ENCODE data around the gene BIRC2. TPM values are rescaled to one million over a fixed set of nuclear protein-coding genes. Genes with fewer than 3 reads are reported as not detected.

Gene BIRC2
- total and polyA plus RNA-seq, 2 donors: 20.9 to 104 TPM

DNA sequence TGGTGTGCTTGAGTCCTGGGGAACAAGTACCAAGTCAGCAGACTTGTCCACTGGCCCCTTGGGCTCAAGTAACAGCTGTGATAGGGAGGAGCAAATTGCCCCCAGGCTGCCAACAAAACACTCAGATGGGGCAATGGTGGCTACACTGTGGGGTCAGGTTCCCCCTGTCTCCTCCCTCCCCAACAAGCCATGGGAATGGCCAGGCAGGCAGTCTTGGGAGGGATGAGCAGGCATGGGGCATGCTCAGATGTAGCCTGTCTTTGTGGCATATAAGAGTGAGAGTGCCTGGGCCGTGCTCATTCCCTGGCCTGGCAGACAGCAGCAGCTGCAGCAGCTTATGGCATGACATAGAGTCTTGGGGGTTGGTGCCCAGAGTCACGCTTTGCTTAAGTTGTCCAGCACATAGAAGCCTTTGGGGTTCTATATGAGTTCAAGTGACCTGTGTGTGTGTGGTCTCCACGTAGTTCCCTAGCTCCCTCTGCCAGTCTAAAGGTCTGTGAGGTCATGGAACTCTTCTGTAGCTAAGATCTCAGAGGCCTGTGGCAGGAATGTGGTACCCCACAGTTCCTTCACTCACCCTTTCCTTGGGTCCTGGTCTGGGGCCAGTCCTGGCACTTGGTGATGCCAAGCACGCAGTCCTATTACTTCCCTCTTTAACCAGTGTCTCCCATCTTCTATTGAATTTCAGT lies 44.7 kb downstream of the BIRC2 start:
- no peak overlapping the region for H3K27ac ChIP-seq (ENCODE audit: low read depth)
- H3K4me3 ChIP-seq (ENCODE audit: low read depth, low read length): no peak overlapping the region
- WGBS: 94% methylated on average over 4 of the region's 4 CpGs
- no peaks in the 10 kb centered on the region for H3K4me1 ChIP-seq (ENCODE audit: insufficient read depth)
- peaks cover 6% of the 10 kb centered on the region for H3K36me3 ChIP-seq (ENCODE audit: insufficient read depth)
- no peak for DNase-seq (ENCODE audit: extremely low spot score)

DNA sequence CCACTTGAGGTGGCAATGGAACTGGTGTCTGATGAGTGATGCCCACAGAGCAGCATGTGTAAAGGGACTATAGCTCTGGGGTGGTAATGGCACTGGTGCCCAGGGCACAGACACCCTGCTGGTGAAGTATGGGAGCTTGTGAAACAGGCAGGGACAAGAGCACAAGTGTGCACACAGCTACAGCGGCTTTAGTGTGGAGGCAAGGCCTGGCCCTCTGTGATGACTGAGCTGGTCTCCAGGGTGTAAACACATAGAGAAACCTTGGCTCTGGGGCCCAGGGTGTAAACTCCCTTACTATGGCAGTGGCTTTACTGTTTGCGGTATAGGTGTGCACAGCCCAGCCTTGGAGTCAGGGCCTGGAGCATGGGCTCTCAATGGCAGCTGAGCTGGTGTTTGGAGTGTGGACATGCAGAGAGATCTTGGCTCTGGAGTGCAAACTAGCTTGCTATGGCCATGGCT lies 46.3 kb downstream of the BIRC2 start:
- no peak for DNase-seq (ENCODE audit: extremely low spot score)
- Histone ChIP-seq H3K4me3 (ENCODE audit: low read depth, low read length) (no peak overlapping the region), H3K4me1 (ENCODE audit: insufficient read depth) (no peaks in the 10 kb centered on the region), H3K36me3 (ENCODE audit: insufficient read depth) (peaks cover 6% of the 10 kb centered on the region), H3K27ac (ENCODE audit: low read depth) (no peak overlapping the region)
- WGBS: 95% methylated on average over 2 of the region's 2 CpGs

DNA sequence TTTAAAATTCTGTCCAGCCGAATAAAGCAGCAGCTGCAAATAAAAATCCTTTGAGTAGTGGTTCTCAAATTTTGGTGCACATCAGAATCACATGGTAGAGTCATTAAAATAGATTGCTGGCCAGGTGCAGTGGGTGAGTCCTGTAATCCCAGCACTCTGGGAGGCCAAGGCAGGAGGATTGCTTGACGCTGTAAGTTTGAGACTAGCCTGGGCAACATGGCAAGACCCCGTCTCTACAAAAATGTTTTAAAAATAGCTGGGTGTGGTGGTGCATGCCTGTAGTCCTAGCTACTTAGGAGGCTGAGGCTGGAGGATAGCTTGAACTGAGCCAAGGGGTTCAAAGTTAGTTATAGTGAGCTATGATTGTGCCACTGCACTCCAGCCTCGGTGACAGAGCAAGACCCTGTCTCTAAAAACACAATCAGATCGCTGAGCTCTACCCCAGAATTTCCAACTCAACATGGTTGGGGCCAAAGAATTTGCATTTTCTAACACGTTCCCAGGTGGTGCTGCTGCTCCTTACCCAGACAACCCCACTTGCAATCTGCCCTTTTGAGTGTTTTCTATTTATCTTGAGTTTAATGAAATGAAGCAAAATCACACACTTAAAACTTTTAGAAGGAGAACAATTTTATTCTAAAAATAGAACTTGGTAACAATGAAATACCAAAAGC lies 48.8 kb downstream of the BIRC2 start:
- H3K4me3 ChIP-seq (ENCODE audit: low read depth, low read length): no peak overlapping the region
- peaks cover 9% of the 10 kb centered on the region for H3K36me3 ChIP-seq (ENCODE audit: insufficient read depth)
- WGBS: 90% methylated on average over 6 of the region's 6 CpGs
- H3K4me1 ChIP-seq (ENCODE audit: insufficient read depth): no peaks in the 10 kb centered on the region
- no peak overlapping the region for H3K27ac ChIP-seq (ENCODE audit: low read depth)
- DNase-seq (ENCODE audit: extremely low spot score): no peak

DNA sequence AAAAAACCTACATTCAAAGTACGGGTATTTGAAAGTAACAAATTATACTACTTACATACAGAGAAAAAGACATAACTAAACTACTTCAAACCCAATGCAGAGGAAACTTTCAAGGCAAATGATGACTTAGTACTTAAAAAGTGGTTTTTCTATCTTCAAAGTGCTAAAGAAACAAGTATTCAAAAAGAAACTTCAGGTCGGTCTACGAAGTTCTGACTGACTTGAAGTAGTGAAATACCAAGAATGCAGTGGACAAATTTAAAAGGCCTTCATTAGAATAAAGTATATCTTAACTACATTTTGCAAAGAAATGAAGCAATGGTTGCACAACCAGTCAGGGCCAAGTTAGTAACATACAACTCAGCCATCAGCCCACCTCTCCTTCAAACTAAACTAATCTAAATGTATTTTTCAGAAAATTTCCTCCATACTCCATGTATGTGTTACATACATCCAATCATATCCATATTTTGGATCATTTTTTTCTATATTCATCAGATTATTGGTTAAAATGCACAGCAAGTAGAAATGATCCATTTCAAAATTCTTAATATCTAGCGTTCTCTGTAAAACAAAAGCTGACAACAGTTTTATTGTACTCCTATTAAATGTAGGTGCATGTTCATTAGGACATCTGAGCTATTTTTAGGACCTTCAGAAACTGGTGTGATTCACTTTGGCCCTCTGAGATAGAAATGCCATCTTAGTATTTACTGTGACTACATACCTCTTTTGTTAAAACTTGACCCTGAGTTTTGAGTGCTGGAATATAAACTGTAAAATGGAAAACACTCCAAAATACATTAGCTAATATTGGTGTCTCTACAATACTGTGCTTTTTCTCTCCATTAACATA lies 49.9 kb downstream of the BIRC2 start:
- H3K36me3 ChIP-seq (ENCODE audit: insufficient read depth): peaks cover 11% of the 10 kb centered on the region
- 89% methylated on average over 4 of the region's 4 CpGs for WGBS

DNA sequence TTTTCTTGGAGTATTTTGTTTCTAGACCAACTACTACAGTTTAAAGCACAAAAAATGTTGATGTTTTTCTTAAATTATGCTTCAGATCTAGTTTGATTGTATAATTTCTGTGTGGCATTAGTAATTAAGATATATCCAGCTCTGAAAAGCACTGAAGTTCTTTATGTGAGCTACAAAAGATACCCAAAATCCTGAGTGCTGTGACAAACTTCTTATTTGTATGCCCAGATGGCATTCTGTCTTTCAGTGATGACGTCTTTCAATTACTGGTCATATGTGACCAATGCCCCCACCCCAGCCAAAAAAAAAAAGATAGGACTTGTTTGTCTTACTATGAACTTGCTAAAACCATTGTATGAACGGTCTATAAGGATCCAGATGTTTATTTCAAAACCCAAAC lies 51.3 kb downstream of the BIRC2 start:
- no peak for DNase-seq (ENCODE audit: extremely low spot score)
- Histone ChIP-seq H3K4me3 (ENCODE audit: low read depth, low read length) (no peak overlapping the region), H3K36me3 (ENCODE audit: insufficient read depth) (peaks cover 9% of the 10 kb centered on the region), H3K27ac (ENCODE audit: low read depth) (no peak overlapping the region), H3K4me1 (ENCODE audit: insufficient read depth) (no peaks in the 10 kb centered on the region)
- WGBS: 91% methylated on average over 2 of the region's 2 CpGs

More for the DNA sequence above, 49.9 kb downstream of the BIRC2 start:
- Histone ChIP-seq H3K27ac (ENCODE audit: low read depth) (no peak overlapping the region), H3K4me1 (ENCODE audit: insufficient read depth) (no peaks in the 10 kb centered on the region), H3K4me3 (ENCODE audit: low read depth, low read length) (no peak overlapping the region)
- no peak for DNase-seq (ENCODE audit: extremely low spot score)

DNA sequence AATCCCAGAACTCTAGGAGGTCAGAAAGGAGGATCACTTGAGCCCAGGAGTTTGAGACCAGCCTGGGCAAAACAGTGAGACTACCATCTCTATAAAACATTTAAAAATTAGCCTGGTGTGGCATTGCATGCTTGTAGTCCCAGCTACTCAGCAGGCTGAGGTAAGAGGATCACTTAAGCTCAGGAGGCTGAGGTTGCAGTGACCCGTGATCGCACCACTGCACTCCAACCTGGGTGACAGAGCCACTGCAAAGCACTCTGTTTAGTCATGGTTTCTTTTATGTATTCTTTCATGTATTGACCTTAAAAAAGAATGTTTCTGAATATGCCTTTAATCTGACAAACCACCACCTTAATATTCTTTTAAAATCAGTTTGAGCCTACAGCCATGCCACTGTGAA lies 52.2 kb downstream of the BIRC2 start:
- Histone ChIP-seq H3K36me3 (ENCODE audit: insufficient read depth) (peaks cover 6% of the 10 kb centered on the region), H3K4me3 (ENCODE audit: low read depth, low read length) (no peak overlapping the region), H3K4me1 (ENCODE audit: insufficient read depth) (no peaks in the 10 kb centered on the region), H3K27ac (ENCODE audit: low read depth) (no peak overlapping the region)
- 98% methylated on average over 2 of the region's 2 CpGs for WGBS
- DNase-seq (ENCODE audit: extremely low spot score): no peak

DNA sequence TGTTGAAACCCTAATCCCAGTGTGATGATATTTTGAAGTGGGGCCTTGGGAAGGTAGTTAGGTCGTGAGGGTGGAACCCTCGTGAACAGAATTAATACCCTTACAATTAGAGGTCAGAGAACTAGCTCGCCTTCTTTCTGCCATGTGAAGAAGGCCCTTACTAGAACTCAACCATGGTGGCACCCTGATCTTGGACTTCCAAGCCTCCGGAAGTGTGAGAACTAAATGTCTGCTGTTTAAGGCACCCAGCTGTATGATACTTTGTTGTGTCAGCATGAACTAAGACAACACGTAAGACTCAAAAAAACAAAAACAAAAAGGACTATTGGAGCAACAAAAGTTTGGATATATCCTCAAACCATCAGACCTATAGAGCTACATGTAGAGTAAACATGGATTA lies 53.6 kb downstream of the BIRC2 start:
- Histone ChIP-seq H3K4me3 (ENCODE audit: low read depth, low read length) (no peak overlapping the region), H3K36me3 (ENCODE audit: insufficient read depth) (peaks cover 6% of the 10 kb centered on the region), H3K4me1 (ENCODE audit: insufficient read depth) (no peaks in the 10 kb centered on the region), H3K27ac (ENCODE audit: low read depth) (no peak overlapping the region)
- no peak for DNase-seq (ENCODE audit: extremely low spot score)
- 92% methylated on average over 5 of the region's 5 CpGs for WGBS

DNA sequence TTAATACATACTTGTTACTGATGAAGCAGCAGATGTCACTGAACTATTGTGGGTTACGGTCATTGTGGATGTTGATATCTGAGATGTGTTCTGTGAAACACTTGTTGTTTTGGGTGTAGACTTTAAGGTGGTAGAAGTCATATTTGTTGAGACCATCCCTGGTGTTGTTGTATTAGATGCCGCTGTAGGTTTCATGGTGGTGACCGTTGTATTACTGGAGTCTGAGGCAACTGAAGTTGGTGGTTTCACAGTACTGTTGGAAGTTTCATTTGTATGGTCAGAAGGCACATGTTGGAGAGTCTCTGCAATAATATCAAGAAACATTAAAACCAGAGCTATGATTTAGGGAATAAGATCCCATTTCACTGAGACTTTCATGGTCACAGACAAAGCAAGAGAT lies 54.9 kb downstream of the BIRC2 start:
- no peak for DNase-seq (ENCODE audit: extremely low spot score)
- Histone ChIP-seq H3K4me3 (ENCODE audit: low read depth, low read length) (no peak overlapping the region), H3K4me1 (ENCODE audit: insufficient read depth) (no peaks in the 10 kb centered on the region), H3K27ac (ENCODE audit: low read depth) (no peak overlapping the region), H3K36me3 (ENCODE audit: insufficient read depth) (peaks cover 6% of the 10 kb centered on the region)
- whole genome bisulfite sequencing: 99% methylated on average over 3 of the region's 3 CpGs

DNA sequence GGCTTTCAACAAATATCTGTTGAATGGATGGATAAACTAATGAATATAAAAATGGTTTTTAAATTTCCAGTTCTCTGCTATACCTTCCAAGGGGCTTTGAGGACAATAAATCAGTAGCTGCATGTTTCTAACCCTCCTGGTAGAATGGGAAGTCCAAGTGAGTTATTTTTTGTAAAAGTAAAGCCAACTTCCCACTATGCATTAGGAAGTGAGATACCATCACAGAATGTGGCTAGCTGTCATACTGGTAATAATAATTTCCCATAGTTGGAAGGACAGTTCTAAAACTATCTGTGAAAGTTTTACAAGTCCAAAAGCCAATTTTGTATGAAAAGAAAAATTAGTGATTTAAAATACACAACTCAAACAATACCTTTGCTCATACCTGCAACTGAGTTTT lies 55.5 kb downstream of the BIRC2 start:
- H3K36me3 ChIP-seq (ENCODE audit: insufficient read depth): peaks cover 6% of the 10 kb centered on the region

DNA sequence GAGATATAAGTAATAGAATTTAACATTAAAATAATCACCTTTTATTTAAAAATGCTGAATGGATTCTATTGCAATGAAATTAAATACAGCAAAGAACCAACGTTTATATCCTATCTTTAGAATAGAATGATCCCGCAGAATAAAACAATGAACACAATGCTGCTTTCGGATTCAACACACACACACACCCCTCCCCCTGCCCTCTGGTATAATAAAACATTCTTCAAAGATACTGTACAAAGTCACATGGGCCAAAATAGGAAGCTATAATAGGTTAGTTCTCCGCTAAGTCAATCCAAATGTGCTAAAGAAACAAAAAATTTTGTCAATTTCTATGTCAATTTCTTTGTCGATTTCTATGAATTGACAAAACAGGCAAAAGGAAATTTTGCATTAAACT lies 58.5 kb downstream of the BIRC2 start:
- DNase-seq (ENCODE audit: extremely low spot score): no peak
- peaks cover 4% of the 10 kb centered on the region for H3K4me1 ChIP-seq (ENCODE audit: insufficient read depth)
- H3K27ac ChIP-seq (ENCODE audit: low read depth): no peak overlapping the region
- no peak overlapping the region for H3K4me3 ChIP-seq (ENCODE audit: low read depth, low read length)
- 89% methylated on average over 5 of the region's 5 CpGs for WGBS
- peaks cover 2% of the 10 kb centered on the region for H3K36me3 ChIP-seq (ENCODE audit: insufficient read depth)

More for the DNA sequence above, 55.5 kb downstream of the BIRC2 start:
- DNase-seq (ENCODE audit: extremely low spot score): no peak
- Histone ChIP-seq H3K27ac (ENCODE audit: low read depth) (no peak overlapping the region), H3K4me1 (ENCODE audit: insufficient read depth) (peaks cover 4% of the 10 kb centered on the region), H3K4me3 (ENCODE audit: low read depth, low read length) (no peak overlapping the region)

DNA sequence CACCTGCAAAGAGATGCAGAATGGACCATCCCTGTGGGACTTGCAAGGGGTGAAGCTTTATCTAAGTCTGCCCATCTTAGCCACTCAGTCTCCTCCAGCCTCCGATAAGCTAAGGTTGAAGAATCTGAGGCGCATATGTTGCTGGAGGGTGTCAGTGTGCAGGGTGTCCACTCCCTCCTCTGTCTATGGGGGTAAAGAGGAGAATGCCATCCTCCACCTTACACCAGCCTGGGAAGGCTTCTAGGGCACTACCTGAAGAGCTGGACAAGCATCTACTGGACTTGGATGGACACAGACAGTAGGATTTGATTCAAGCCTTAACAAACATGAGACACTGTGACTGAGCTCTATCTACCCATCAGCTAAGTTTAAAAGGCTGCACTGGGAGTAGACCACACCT lies 59.1 kb downstream of the BIRC2 start:
- Histone ChIP-seq H3K27ac (ENCODE audit: low read depth) (no peak overlapping the region), H3K4me1 (ENCODE audit: insufficient read depth) (peaks cover 5% of the 10 kb centered on the region), H3K4me3 (ENCODE audit: low read depth, low read length) (no peak overlapping the region), H3K36me3 (ENCODE audit: insufficient read depth) (peaks cover under 1% of the 10 kb centered on the region)
- 98% methylated on average over 2 of the region's 2 CpGs for WGBS
- no peak for DNase-seq (ENCODE audit: extremely low spot score)

DNA sequence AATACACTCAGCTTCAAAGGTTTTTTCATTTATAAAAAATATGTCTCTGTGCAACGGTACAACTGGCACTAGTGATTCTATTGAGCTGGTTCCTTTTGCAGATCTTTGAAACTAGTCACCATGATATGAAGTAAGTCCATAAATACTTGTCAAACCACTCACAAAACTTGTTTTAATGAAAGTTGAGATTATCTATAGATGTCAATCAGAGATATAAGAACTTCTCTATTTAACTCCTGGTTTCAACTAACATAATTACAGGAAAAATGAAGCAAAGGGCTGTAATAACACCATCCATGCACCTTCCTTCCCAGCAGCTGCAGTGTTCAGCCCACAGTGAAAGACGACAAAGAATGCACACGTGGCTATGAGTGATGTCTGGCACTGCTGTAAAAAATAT lies 60.9 kb downstream of the BIRC2 start:
- Histone ChIP-seq H3K27ac (ENCODE audit: low read depth) (no peak overlapping the region), H3K36me3 (ENCODE audit: insufficient read depth) (no peaks in the 10 kb centered on the region), H3K4me3 (ENCODE audit: low read depth, low read length) (no peak overlapping the region), H3K4me1 (ENCODE audit: insufficient read depth) (peaks cover 6% of the 10 kb centered on the region)
- DNase-seq (ENCODE audit: extremely low spot score): no peak
- 72% methylated on average over 3 of the region's 3 CpGs for WGBS

DNA sequence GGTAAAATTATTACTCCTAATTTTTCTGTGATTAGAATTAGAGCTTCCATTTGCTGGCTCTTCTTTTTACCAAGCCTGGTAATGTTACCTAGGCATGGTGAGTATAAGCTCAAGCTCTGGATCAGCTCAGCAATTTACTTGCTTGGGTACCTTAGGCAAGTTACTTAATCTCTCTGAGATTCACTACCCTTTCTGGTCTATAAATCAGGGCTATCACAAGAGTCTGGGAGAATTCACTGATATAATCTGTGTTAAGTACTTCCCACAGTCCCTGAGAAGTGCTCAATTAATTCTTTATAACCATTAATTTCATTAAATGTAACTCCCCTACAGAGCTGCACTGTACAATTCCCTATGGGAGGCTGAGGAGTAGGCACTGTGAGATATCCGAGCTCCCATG lies 61.3 kb downstream of the BIRC2 start:
- Histone ChIP-seq H3K4me1 (ENCODE audit: insufficient read depth) (peaks cover 6% of the 10 kb centered on the region), H3K36me3 (ENCODE audit: insufficient read depth) (no peaks in the 10 kb centered on the region), H3K4me3 (ENCODE audit: low read depth, low read length) (no peak overlapping the region), H3K27ac (ENCODE audit: low read depth) (no peak overlapping the region)
- 85% methylated on average over 1 of the region's 1 CpG for WGBS
- no peak for DNase-seq (ENCODE audit: extremely low spot score)

DNA sequence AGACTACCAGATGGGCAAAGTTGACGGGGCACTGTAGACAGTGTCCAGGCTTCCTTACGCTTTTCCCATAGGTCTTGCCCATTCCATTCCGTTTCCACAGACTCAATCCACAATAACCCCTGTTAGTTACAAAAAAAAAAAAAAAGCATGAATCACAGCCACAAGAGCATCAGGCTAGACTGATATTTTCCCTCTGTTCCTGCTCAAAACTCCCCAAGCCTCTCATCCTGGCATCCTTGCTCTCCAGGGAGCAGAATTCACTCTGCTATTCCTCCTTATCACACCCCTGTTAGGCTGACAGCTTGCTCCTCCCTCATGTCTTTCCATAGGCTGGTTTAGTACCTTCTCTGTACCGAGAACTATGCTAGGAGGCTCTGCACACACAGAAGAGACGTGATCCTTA lies 63.4 kb downstream of the BIRC2 start:
- Histone ChIP-seq H3K27ac (ENCODE audit: low read depth) (no peak overlapping the region), H3K4me1 (ENCODE audit: insufficient read depth) (peaks cover 6% of the 10 kb centered on the region), H3K4me3 (ENCODE audit: low read depth, low read length) (no peak overlapping the region), H3K36me3 (ENCODE audit: insufficient read depth) (no peaks in the 10 kb centered on the region)
- WGBS: 37% methylated on average over 5 of the region's 5 CpGs
- no peak for DNase-seq (ENCODE audit: extremely low spot score)
